ENCODE measurements around the gene LXN.
"Not testable (repeated sequence)": the region's sequence is repeated elsewhere in the genome, so short reads cannot be mapped to it uniquely, and the experiment has no call there.

LXN gene

GRCh38 chr3:158672215-158673176 is at the start of gene LXN:
Gene LXN (minus strand): TSS chr3:158672648. CDS start chr3:158672478, 170 bp downstream.
- peak; percentile 96 for DNase-seq

- DNase-seq, result no peak
These were observed 49.7 kb upstream of the LXN start for GRCh38 chr3:158722108-158722507.

- DNase-seq, result no peak
These were observed 46.2 kb upstream of the LXN start for GRCh38 chr3:158718490-158719170.

GRCh38 chr3:158717576-158717975 is 45.1 kb upstream of the LXN start:
- DNase-seq, result no peak

- DNase-seq, result peak; percentile 96
These were observed 40.6 kb upstream of the LXN start for GRCh38 chr3:158713094-158713499.

GRCh38 chr3:158712443-158712842 is 40.0 kb upstream of the LXN start:
- no peak for DNase-seq

GRCh38 chr3:158711886-158712285 is 39.4 kb upstream of the LXN start:
- DNase-seq, result no peak

GRCh38 chr3:158710601-158711000 is 38.2 kb upstream of the LXN start:
- DNase-seq, result no peak

GRCh38 chr3:158709666-158710083 is 37.2 kb upstream of the LXN start:
- DNase-seq, result peak; percentile 95

GRCh38 chr3:158703566-158703965 is 31.1 kb upstream of the LXN start:
- DNase-seq, result no peak

GRCh38 chr3:158702815-158703481 is 30.5 kb upstream of the LXN start:
- no peak for DNase-seq

- DNase-seq, result no peak
These were observed 29.1 kb upstream of the LXN start for GRCh38 chr3:158701420-158702065.

- peak; percentile 77 for DNase-seq
These were observed 28.1 kb upstream of the LXN start for GRCh38 chr3:158700559-158700958.

- no peak for DNase-seq
These were observed 24.2 kb upstream of the LXN start for GRCh38 chr3:158696618-158697017.

GRCh38 chr3:158693866-158694456 is 21.5 kb upstream of the LXN start:
- DNase-seq, result not testable (repeated sequence)

- no peak for DNase-seq
These were observed 12.7 kb upstream of the LXN start for GRCh38 chr3:158685159-158685558.

GRCh38 chr3:158683230-158683962 is 10.9 kb upstream of the LXN start:
- DNase-seq, result no peak

GRCh38 chr3:158680861-158681260 is 8.4 kb upstream of the LXN start:
- no peak for DNase-seq

- DNase-seq, result peak; percentile 99
These were observed 7.1 kb upstream of the LXN start for GRCh38 chr3:158679547-158680000.

- DNase-seq, result no peak
These were observed 6.2 kb upstream of the LXN start for GRCh38 chr3:158678687-158679086.

- DNase-seq, result peak; percentile 69
These were observed 630 bp downstream of the LXN start for GRCh38 chr3:158671821-158672214.

- DNase-seq, result no peak
These were observed 3.9 kb downstream of the LXN start for GRCh38 chr3:158668506-158668905.
